Fibroblast of villous mesenchyme (primary cell): ENCODE results near the gene EXOSC5. TPM values are rescaled to one million over a fixed set of nuclear protein-coding genes. Genes with fewer than 3 reads are reported as not detected.

ENCODE experiments used
- DNase-seq: peaks from one replicate; pipeline ENCODE4 v3.0.0-alpha.2; 2010; ENCODE audit warnings: low read depth
- H3K4me3 ChIP-seq: 2 replicates; pipeline ENCODE4 v1.5.1; 2011; ENCODE audit warnings: low read depth, mild to moderate bottlenecking, low read length
- CTCF ChIP-seq: IDR thresholded peaks from 2 replicates; pipeline ENCODE4 v1.5.1; 2012; ENCODE audit warnings: low read depth, mild to moderate bottlenecking, low read length; ENCODE audit not compliant: insufficient read depth
- total RNA-seq: library from RNA; depleted of rRNA; stranded (reverse); fragments of >200 nt; gene quantifications from 2 replicates; pipeline ENCODE4 v1.2.3, GENCODE V29; 2012

The EXOSC5 gene
- total RNA-seq, 1 donor: 12.5 TPM

DNA sequence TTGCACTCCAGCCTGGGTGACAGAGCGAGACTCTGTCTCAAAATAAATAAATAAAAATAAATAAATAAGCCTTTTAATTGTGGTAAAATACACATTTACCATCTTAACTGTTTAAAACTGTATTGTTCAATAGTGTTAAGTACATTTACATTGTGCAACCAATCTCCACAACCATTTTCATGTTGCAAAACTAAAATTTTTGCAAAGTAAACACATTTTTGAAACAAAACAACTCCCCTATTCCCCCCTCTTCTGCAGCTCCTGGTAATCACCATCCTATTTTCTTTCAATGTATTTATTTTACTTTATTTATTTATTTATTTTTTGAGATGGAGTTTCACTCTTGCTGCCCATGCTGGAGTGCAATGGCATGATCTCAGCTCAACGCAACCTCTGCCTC is 27.4 kb downstream of the EXOSC5 start:
- TF ChIP-seq CTCF: no peak
- DNase-seq: no peak
- no peak overlapping the region for H3K4me3 ChIP-seq

DNA sequence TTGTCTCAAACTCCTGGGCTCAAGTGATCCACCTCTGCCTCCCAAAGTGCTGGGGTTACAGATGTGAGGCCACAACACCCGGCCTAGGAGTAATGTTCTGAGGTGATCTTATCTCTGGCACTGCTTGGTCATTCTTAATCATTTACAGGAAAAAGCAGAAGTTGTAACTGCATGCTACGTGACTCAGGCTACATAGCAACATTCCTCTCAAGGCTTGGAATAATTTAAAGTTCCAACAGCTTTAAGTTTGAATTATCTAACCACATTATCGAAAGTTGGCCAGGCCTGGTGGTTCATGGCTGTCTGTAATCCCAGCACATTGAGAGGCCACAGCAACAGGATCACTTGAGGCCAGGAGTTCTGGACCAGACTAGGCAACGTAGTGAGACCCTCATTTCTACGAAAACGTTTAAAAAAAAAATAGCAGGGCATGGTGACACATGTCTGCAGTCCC is 29.3 kb downstream of the EXOSC5 start:
- no peak for TF ChIP-seq CTCF
- DNase-seq: peak; percentile 97
- H3K4me3 ChIP-seq: no peak overlapping the region

GRCh38 chr19:41366089-41366488 is 31.1 kb downstream of the EXOSC5 start:
- DNase-seq: no peak
- H3K4me3 ChIP-seq: no peak overlapping the region
- peak; percentile 16 for TF ChIP-seq CTCF

GRCh38 chr19:41364524-41365391 is 32.4 kb downstream of the EXOSC5 start:
- no peak for TF ChIP-seq CTCF
- peak overlapping the region; percentile 81 for H3K4me3 ChIP-seq
- peak; percentile 33 for DNase-seq

- peak within 1 kb of the TSS; percentile 81 for H3K4me3 ChIP-seq
- peak; percentile 98 for DNase-seq
- TF ChIP-seq CTCF: no peak
Observed at GRCh38 chr19:41363753-41364523, 33.2 kb downstream of the EXOSC5 start, which contains the start of gene B9D2. TSS of gene B9D2 (minus strand) at chr19:41364149. CDS start at chr19:41363519, 630 bp downstream.

- H3K4me3 ChIP-seq: peak overlapping the region; percentile 81
- no peak for TF ChIP-seq CTCF
- no peak for DNase-seq
Observed at GRCh38 chr19:41363371-41363752, 33.8 kb downstream of the EXOSC5 start.
